Heart left ventricle (tissue), 13 donors: ENCODE data around the gene SMIM45.

Source experiments
- CTCF ChIP-seq, 12 donors: fragments of 200-600 bp; sonication (generic) in 4 of 12; IDR thresholded peaks; one replicate each; pipeline versions ENCODE4 v1.5.0 to v1.8.0; 2018 to 2022; ENCODE audit warnings: antibody characterized with exemption in 12 of 12, mild to moderate bottlenecking in 5 of 12
- POLR2A ChIP-seq, 2 donors: fragments of 450-650 bp; IDR thresholded peaks; one replicate each; pipeline ENCODE4 v1.6.1; 2017; ENCODE audit warnings: antibody characterized with exemption in 2 of 2, mild to moderate bottlenecking in 2 of 2, moderate library complexity in 2 of 2
- donor health status: ischemic (EF 13 %, LVEDD 7.1; RV severe dilation, severe dysfunction).
- donor health status: DM: no; HTN: yes; CAD: no.
- donor health status: DM: no; HTN: no; CAD: no.
- donor health status: ischemic (EF 25% LVEDD 6.9; RV normal size, moderate dysfunction).
- donor health status: ischemic (EF 25% LVEDD 5.7; RV mildly dilated, moderate dysfunction).
- donor health status: ischemic (EF 35%, LVEDD 5.7; RV mildly dilated, moderate dysfunction).
- donor health status: nonischemic (EF 11% LVEDD 7.7; RV severe dilation, severe dysfunction).
- donor health status: DM: yes; HTN: yes; CAD: no.
- donor health status: PGD.
- donor health status: ischemic (EF 29% LVEDD 5.4; RV normal size, mild dysfunction).
- donor health status: nonischemic (EF 23%, LVEDD 6.1; RV moderate dilation, normal function).

DNA sequence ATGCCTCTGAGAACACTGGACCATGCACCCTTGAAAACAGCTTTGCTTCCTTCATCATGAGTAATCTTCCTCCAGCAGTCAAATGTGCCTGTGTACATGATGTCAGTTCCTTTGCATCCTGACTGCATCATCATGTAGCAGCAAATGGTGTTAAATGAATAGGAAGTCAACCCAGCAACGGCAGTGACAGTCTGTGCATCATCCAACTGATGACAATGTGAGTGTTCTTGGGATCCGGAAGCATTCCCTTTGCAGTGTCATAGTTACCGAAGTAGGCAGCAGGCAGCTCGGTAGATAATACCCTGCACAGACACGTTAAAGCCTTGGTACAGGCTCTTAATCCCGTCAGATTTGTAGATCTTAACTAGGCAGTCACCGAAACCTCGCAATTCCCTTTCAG is 49.2 kb downstream of the SMIM45 start:
- TF ChIP-seq POLR2A (IDR thresholded peaks at IDR 0.05), result no peak
- TF ChIP-seq CTCF (IDR thresholded peaks at IDR 0.05), result no peak
